ENCODE results near the gene RPL39.
A peak's percentile ranks its signal among the peaks of the same experiment; 100 is the strongest.
"Not testable (repeated sequence)": the region's sequence is repeated elsewhere in the genome, so short reads cannot be mapped to it uniquely, and the experiment has no call there.

Gene RPL39

DNA sequence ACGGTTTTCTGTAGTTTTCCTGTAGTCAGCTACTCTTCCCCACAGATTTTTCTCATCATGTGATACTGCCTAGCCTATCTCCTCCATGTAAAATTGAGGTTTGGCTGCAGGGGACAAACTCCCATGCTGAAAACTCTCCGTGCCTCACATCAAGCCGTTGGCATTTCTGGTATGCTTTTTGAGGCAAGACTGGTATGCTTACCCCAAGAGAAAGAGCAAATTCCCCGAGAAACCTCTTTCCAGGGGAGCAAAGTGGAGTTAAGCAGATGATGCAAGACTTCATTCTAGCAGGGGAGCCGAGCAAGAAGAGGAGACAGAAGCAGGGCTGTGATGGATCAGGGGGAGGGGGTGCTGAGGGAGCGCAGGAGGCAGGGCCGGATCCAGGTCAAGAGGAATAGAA, 28.2 kb downstream of the RPL39 start:
- DNase-seq (ENCODE audit: low read depth in 2 of 2) = no peak

DNA sequence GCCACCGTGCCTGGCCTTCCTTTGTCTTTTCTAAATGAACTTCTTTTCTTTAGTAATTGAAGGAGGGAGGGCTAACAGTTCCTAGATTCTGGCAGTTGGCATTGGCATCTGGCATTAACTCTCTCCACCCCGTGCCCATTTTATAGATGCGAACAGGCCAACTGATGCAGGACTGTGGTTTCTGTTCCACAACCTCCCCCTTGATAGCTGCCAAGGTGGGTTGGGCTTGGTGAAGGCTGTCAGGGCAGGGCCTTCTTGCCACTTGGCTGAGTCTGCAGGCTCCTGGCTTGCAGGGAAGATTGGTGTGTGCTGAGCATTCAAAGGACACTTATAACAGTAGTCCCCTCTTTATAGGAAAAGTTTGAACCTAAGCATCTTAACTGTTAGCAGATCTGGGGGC, 28.7 kb downstream of the RPL39 start:
- DNase-seq (ENCODE audit: low read depth in 2 of 2) = no peak

DNA sequence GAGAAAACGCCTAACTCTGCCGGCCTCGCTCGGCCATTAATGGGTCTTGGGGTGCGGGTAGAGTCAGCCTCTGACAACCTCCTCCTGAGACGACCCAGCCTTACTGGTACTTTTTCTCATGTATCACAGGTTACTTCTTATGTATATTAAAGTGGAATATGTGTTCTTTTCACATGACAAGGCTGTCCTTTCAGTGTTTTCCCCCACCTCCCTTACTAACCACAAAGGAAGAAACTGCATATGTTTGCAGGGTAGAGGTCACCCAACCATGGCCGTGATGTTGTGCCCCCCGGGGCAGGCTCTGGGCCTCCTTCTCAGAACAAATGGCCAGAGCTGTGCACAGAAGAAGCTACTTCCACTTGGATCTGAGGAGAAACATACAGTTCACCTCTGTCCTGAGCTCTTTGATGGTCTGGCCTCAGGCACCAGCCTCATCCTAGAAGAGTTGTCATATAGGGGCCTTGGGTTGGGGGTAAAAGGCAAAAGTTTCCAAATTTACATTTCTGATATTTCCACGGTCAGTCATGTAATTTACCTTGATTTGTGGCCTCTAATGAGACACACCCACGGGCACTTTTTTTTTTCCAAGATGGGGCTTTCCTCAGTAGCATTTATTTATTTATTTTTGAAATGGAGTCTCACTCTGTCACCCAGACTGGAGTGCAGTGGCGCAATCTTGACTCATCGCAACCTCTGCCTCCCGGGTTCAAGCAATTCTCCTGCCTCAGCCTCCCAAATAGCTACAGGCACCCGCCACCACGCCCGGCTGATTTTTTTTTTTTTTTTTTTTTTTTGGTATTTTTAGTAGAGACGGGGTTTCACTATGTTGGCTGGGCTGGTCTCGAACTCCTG, 31.2 kb downstream of the RPL39 start:
- no peak for DNase-seq (ENCODE audit: low read depth in 2 of 2)

DNA sequence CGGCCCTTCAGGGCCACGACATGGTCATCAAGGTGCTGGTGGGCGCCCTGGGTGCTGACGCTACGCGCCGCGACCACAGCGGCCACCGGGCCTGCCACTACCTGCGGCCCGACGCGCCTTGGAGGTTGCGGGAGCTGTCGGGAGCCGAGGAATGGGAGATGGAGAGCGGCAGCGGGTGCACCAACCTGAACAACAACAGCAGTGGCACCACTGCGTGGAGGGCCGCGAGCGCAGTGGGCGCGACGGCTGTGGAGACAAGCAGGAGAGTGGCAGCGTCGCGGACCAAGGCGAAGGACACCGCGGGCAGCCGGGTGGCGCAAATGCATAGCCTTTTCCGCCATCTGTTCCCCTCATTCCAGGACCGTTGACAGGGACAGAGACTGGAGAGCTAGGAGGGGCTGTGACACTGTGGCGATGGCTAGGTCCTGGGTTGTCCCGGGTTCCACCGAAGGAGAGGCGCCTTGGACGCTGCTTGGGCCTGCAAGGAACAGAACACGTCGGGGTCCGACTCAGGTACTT, 32.1 kb downstream of the RPL39 start:
- DNase-seq (ENCODE audit: low read depth in 2 of 2) = no peak

DNA sequence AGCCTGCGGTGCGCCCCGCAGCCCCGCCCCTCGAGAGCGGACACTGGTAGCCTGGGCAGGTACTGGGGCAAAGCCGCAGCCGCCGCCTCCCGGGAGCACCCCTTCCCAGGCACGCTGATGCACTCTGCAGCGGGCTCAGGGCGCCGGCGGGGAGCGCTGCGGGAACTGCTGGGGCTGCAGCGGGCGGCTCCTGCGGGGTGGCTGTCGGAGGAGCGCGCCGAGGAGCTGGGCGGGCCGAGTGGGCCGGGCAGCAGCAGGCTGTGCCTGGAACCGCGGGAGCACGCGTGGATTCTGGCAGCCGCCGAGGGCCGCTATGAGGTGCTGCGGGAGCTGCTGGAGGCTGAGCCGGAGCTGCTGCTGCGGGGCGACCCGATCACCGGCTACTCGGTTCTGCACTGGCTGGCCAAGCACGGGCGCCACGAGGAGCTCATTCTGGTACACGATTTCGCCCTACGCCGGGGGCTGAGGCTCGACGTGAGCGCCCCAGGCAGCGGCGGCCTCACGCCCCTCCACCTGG, 32.6 kb downstream of the RPL39 start:
- DNase-seq (ENCODE audit: low read depth in 2 of 2) = no peak

DNA sequence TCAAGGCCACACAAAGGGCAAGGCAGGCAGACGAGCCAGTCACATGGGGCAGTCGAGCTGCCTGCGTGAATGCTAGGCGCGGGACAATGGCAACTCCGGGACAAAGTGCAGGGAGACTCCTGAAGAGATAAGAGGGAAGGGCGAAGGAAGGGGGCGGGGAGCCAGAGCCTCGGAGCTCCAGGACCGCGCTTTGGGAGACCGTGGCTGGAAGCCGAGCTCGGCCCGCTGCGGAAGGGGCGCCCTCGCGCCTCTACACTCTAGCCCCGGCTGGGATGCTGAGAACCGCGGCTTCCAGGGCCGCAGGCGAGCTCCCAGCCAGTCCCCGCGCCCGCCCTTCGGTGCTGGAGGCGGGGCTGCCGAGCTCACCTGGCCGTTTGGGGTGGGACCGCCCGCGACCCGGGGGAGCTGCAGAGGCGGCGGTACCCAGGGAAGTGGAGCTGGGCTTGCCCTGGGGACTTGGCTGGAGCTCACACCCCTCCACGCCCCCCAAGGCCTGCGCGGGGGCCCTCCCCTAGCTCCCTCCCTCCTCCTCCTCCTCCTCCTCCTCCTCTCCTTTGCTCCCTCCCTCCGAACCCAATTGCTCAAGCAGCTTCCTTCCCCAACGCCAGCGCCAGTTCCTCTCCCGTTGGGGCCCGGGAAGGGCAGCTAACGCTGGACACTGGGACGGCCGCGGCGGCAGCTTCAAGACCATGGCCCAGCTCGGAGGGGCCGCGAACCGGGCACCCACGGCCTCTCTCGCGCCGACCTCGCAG, 33.3 kb downstream of the RPL39 start, which contains the start of gene SOWAHD:
SOWAHD (plus strand) TSS at position 610 of the 752 bp plus-strand sequence; CDS start at position 690, 80 bp downstream.
- DNase-seq (ENCODE audit: low read depth in 2 of 2) = no peak

DNA sequence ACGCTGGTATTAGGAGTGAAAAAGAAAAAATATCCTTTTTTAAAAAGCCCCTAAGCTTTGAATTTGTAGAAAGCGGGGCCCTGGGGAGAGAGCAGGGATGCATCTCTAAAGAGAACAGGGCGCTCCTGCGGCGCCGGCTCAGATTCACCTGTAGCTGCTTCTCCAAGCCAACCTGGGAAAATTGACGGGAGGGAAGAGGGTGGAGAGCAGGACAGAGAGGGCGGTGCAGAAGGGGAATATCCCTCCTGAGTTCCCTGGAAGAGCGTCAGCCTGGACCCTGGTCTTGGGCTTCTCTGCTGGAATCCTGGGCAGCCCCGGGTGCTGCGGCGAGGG, 33.8 kb downstream of the RPL39 start:
- no peak for DNase-seq (ENCODE audit: low read depth in 2 of 2)

DNA sequence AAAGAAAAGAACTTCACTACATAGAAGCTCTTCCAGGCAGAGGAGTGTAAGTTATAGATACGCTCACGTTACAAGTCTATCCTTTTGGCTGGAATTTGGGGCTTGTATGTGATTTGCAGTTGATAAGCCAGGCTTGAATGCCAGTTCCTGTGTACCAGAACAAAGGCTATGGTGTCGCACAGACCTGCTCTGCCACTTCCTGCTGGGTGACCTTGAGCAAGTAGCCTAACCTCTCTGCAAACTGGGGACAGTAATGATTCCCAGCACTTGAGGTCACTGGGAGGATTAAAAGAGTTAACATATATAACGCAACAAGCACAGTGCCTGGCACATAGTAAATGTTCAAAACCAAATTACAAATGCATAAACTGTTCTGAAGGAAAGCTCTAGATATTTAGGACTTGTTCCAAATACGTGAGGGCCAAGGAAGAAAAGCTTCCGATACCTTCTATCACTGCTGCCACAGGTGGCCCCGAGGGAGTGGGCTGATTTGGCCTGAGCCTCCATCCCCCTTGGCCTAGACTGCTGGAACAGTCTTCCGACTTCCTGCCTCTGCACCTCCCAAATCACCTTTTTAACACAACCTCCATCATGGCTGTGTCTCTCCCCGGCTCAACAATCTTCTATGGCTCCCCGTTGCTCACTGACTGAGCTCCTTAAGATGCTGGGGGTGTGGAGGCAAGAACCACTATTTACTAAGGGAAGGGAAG, 34.3 kb downstream of the RPL39 start:
- no peak for DNase-seq (ENCODE audit: low read depth in 2 of 2)

DNA sequence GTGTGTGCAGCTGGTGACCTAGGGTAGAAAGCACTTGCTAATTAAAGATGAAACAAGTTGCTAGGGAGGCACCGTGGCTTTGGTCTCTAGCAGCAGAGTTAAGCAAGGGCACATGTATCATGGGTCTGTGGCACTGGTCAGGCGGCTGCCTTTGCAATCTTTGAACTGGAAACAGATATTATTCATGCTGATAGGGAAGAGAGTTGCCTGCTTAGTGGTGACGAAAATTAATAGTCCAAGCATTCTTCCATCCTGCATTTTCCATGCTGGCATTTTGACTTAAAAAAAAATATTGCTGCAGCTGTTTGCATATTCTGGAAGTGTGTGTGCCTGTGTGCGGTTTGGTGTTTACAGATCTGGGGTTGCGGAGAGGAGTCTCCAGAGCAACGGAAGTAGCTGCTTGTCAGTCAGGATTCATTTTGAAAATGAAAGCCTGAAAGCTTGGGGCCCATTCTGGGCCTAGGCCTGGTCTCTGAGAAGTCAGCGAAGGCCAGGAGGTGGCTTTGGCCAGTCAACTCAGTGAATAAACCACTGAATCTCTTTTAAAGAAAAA, 35.4 kb downstream of the RPL39 start:
- peak; percentile 45 to 52 for DNase-seq (ENCODE audit: low read depth in 2 of 2)

DNA sequence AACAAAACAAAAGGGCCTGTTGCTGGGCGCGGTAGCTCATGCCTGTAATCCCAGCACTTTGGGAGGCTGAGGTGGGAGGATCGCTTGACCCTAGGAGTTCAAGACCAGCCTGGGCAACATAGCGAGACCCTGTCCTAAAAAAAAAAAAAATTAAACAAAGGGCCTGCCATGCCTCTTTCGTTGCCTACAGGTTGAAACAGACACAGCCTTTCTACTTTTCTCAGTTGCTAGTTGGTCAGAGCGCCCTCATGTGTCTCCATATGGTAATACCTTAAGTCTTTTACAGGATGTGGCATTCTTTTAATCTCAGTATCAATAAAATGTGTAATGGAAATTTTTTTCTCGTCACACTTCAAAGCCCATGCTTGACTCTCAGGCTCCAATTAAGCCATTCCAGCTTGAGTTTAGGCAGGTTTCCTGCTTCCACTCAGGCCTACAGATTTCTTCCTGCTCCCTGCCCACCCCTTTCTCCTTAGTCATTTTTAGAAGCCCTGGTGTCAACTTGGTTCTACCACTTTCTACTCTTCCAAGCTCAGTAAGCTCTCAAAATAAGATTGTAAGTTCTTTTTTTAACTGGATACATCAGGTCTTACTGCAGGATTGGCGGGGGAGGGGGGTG, 37.7 kb downstream of the RPL39 start:
- DNase-seq (ENCODE audit: low read depth in 2 of 2) = no peak

DNA sequence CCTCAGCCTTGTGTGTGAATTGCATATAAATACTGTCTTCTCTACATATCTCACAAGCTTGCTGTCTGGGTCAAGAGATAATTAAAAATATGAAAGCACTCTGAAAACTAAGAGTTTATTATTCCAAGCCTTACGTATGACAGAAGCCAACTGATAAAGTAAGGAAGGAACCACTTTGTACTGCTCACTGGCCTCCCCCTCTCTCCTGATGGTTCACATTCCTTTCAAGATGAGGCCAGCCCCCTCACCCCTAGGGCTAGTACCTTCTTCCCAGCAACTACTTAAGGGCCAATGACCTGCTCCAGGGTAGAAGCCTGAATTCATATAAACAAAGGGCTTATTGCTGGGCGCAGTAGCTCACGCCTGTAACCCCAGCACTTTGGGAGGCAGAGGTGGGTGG, 38.4 kb downstream of the RPL39 start:
- no peak for DNase-seq (ENCODE audit: low read depth in 2 of 2)

DNA sequence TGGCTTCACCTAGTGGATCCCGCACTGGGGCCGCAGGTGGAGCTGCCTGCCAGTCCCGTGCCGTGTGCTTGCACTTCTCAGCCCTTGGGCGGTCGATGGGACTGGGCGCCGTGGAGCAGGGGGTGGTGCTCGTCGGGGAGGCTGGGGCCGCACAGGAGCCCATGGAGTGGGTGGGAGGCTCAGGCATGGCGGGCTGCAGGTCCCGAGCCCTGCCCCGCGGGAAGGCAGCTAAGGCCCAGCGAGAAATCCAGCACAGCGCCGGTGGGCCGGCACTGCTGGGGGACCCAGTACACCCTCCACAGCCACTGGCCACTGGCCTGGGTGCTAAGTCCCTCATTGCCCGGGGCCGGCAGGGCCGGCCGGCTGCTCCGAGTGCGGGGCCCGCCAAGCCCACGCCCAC, 40.7 kb downstream of the RPL39 start:
- not testable (repeated sequence) for DNase-seq (ENCODE audit: low read depth in 2 of 2)

DNA sequence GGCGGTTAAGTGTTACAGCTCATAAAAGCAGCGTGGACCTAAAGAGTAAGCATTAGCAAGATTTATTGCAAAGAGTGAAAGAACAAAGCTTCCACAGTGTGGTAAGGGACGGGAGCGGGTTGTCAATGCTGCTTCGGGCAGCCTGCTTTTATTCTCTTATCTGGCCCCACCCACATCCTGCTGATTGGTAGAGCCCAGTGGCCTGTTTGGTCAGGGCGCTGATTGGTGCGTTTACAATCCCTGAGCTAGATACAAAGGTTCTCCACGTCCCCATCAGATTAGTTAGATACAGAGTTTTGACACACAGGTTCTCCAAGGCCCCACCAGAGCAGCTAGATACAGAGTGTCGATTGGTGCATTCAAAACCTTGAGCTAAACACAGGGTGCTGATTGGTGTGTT, 41.3 kb downstream of the RPL39 start:
- DNase-seq (ENCODE audit: low read depth in 2 of 2) = not testable (repeated sequence)

DNA sequence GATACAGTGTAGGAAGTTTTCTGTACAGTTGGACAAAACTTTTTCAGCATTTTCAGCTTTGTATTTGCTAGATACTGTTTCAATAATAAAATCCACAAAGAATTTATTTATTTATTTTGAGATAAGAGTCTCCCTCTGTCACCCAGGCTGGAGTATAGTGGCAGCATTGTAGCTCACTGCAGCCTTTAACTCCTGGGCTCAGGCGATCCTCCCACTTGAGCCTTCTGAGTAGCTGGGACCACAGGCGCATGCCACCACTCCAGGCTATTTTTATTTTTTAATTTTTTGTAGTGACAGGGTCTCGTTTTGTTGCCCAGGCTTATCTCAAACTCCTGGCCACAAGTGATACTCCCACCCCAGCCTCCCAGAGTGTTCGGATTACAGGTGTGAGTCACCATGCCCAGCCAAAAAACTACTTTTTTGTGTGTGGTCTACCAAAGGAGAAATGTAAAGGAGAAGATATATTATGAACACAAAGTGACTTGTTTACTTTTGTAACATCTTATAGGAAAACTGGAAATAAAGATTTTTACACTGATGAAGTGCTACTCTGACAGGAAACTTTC, 46.1 kb downstream of the RPL39 start:
- DNase-seq (ENCODE audit: low read depth in 2 of 2) = no peak

DNA sequence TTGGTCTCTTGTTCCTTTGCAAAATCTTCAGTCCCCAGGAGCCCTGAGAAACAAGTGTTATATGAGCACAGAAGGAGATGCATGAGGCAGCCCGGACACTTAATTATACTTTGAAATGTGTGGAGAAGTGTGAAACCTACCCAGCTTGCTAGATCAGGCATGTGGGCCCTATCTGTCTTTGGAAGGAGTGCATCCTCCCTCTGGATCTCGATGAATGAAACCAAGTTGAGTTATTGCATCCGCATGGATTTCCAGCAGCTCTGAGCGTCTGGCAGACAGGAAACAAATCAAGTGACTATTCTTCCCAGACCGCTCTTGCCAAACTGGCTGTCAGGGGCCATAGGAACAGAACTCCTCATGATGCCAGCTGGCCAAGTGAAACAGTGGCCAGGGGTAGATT, 52.7 kb downstream of the RPL39 start:
- DNase-seq (ENCODE audit: low read depth in 2 of 2) = no peak
